BE2C (cell line): Measurements from ENCODE around the gene PIK3AP1.

ENCODE experiments used
- DNase-seq: peaks from one replicate; pipeline ENCODE4 v3.0.0-alpha.2; 2020
- H3K27me3 ChIP-seq: fragments of 250-450 bp; sonication (Bioruptor Pico); 2 replicates; pipeline ENCODE4 v1.5.1; 2020; ENCODE audit warnings: mild to moderate bottlenecking
- H3K36me3 ChIP-seq: fragments of 250-450 bp; sonication (Bioruptor Pico); 2 replicates; pipeline ENCODE4 v1.5.1; 2020; ENCODE audit warnings: mild to moderate bottlenecking
- H3K4me1 ChIP-seq: fragments of 250-450 bp; sonication (Bioruptor Pico); 2 replicates; pipeline ENCODE4 v1.5.1; 2020
- H3K4me3 ChIP-seq: 2 replicates; pipeline ENCODE4 v1.5.1; 2011; ENCODE audit warnings: low read depth, low read length
- H3K9me3 ChIP-seq: fragments of 250-450 bp; sonication (Bioruptor Pico); 2 replicates; pipeline ENCODE4 v1.5.1; 2020
- TF ChIP-seq, protein P1 (sequence below): IDR thresholded peaks from 2 replicates; pipeline ENCODE4 v1.5.1; 2012; ENCODE audit warnings: mild to moderate bottlenecking, low read depth, low read length

Gene PIK3AP1

DNA sequence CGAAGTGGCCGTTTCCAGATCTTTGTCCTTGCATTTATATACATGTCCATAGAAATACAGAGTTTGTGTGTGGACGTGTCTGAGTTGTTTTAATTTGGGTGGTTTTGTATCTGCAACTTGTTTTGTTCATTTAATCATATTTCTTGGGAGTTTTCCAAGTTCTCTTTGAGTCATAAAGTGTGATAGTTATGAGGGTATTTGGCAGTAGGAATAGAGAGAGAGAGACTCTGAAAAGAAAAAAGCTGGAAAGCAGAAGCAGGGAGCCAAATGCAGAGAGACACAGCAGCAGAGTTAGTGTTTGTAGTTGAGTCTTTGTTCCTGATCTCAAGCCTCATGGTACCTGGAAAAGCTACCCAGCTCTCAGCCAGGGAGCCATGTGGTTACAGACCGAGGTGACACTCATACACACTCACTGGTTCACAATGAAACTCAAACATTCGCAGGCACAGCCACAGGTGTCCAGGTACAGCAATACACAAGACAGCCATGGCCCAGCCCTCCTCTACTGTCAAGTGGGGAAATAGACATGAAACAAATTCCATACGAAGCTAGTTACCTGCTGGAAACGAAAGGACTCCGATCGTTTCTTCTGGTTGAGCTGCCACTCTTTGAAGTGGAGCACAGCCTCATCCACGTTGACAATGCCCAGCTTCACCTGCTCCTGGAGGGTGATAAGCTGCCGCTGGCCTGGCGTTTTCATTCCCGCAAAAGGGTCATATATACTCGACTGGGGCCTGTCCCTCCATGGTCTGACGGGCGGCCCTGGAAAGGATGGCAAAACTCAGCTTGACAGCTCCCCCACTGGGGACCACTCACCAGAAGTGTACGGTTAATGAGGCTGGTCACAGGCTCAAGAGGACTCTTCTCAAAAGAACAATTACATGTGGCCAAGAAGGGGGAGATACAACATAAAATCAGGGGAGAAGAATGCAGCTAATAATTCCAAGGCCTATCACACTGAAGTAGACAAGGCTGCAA is 100.2 kb downstream of the PIK3AP1 start:
- Histone ChIP-seq H3K27me3 (no peaks in the 10 kb centered on the region), H3K36me3 (no peaks in the 10 kb centered on the region), H3K4me3 (no peak overlapping the region), H3K9me3 (no peaks in the 10 kb centered on the region), H3K4me1 (no peaks in the 10 kb centered on the region)
- no peak for DNase-seq
- TF ChIP-seq, protein P1, sequence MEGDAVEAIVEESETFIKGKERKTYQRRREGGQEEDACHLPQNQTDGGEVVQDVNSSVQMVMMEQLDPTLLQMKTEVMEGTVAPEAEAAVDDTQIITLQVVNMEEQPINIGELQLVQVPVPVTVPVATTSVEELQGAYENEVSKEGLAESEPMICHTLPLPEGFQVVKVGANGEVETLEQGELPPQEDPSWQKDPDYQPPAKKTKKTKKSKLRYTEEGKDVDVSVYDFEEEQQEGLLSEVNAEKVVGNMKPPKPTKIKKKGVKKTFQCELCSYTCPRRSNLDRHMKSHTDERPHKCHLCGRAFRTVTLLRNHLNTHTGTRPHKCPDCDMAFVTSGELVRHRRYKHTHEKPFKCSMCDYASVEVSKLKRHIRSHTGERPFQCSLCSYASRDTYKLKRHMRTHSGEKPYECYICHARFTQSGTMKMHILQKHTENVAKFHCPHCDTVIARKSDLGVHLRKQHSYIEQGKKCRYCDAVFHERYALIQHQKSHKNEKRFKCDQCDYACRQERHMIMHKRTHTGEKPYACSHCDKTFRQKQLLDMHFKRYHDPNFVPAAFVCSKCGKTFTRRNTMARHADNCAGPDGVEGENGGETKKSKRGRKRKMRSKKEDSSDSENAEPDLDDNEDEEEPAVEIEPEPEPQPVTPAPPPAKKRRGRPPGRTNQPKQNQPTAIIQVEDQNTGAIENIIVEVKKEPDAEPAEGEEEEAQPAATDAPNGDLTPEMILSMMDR = no peak

DNA sequence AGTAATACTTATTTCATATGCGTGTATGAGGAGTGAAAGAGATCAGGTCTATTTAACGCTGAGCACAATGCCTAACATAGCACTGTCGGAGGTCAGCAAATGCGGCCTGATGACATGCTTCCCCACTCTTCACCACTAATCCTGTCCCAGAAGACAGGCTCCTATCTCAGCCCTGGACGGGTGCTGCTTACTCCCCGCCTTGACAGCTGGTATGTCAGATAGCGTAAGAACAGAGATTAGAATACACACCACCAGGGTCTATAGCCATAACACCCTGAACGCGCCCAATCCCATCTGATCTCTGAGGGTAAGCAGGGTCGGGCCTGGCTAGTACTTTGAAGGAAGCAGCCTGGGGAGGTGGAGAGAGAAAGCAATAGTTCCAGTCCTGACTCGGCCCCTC is 101.2 kb downstream of the PIK3AP1 start:
- TF ChIP-seq, protein P1 = no peak
- DNase-seq = no peak
- peaks cover 7% of the 10 kb centered on the region for H3K4me1 ChIP-seq
- no peaks in the 10 kb centered on the region for H3K36me3 ChIP-seq
- no peaks in the 10 kb centered on the region for H3K9me3 ChIP-seq
- H3K27me3 ChIP-seq = no peaks in the 10 kb centered on the region
- H3K4me3 ChIP-seq = no peak overlapping the region

DNA sequence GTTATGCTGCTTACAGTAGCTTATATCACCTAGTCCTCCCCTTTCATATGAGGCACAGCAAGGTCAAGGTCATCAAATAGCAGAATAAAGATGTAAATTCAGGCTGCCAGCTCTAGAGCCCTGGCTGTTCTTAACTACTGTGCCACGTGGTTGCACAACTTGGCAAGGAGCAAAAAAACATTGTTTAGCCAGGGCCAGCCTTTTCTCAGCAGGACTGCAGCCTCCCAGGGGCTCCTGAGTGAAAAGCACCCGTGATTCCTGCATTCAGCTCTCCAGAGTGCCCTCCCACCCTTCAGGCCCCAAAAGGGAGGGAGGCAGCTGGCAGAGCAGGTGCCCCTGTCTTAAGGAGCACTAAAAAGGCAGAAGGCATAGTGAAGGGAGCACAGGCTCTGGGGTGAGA is 101.7 kb downstream of the PIK3AP1 start:
- TF ChIP-seq, protein P1 = no peak
- H3K27me3 ChIP-seq = no peaks in the 10 kb centered on the region
- no peaks in the 10 kb centered on the region for H3K9me3 ChIP-seq
- H3K4me3 ChIP-seq = no peak overlapping the region
- no peak for DNase-seq
- peaks cover 10% of the 10 kb centered on the region for H3K4me1 ChIP-seq
- no peaks in the 10 kb centered on the region for H3K36me3 ChIP-seq

DNA sequence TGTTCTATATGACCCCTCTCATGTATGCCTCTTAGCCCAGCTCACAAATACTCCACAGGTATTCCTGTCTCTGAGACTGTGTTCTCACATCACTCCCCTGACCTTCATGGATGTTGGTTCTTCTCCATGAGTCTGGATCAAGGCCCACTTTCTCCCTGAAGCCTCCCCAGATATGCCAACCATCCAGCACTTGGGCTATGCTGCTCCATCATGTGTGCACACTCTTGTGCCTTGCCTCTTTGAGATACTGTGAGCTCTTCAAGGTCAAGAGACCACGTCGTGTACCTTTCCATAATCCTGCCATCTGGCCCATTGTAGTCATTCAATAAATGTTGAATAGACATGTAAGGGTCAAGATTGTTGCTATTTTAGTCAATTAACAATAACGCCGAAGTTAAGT is 103.4 kb downstream of the PIK3AP1 start:
- no peaks in the 10 kb centered on the region for H3K27me3 ChIP-seq
- H3K4me1 ChIP-seq = peaks cover 10% of the 10 kb centered on the region
- no peak overlapping the region for H3K4me3 ChIP-seq
- DNase-seq = no peak
- H3K36me3 ChIP-seq = no peaks in the 10 kb centered on the region
- no peaks in the 10 kb centered on the region for H3K9me3 ChIP-seq
- TF ChIP-seq, protein P1 = no peak

DNA sequence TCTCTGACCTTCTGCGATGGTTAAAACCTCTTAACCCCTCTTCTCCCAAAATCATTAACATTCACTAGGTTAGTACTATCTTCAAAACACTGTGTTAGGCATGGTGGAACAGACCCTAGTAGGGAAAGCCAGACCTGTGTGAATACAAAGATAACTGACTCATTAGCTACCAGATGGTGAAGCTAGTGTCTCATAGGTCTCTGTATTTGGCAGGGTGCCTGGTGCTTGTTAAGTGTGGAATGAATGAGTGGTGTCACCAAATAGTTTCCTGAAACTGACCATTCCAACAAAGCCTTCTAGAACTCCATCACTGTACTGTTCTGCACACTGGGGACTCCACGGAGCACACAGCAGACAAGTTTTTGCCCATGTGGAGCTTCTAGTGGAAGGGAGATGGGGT is 105.8 kb downstream of the PIK3AP1 start:
- Histone ChIP-seq H3K9me3 (no peaks in the 10 kb centered on the region), H3K36me3 (no peaks in the 10 kb centered on the region), H3K27me3 (no peaks in the 10 kb centered on the region), H3K4me3 (no peak overlapping the region), H3K4me1 (peaks cover 10% of the 10 kb centered on the region)
- TF ChIP-seq, protein P1 = no peak
- DNase-seq = peak; percentile 79

DNA sequence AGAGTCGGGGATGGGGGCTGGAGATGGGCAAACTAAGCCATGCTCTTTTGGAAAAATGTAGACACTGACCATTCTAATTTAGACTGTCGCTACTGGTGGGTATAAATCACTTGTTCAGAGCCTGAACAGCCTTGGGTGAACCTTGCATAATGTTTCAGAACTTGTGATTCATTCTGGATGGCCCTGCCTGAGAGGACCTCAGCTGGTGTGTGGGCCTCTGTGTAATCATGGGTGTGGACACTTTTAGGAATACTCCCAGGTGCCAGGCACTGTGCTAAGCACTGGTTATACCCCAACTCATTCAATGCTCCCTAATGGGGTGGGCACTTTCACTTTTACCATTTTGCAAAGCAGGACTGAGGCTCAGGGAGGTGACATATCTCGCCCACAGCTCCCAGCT is 106.7 kb downstream of the PIK3AP1 start:
- H3K9me3 ChIP-seq = no peaks in the 10 kb centered on the region
- H3K4me1 ChIP-seq = peaks cover 10% of the 10 kb centered on the region
- no peaks in the 10 kb centered on the region for H3K27me3 ChIP-seq
- no peaks in the 10 kb centered on the region for H3K36me3 ChIP-seq
- no peak for DNase-seq
- TF ChIP-seq, protein P1 = no peak
- no peak overlapping the region for H3K4me3 ChIP-seq
